Measurements from ENCODE around the gene HYCC2.
"Not testable (repeated sequence)": the region's sequence is repeated elsewhere in the genome, so short reads cannot be mapped to it uniquely, and the experiment has no call there.

The HYCC2 gene

DNA sequence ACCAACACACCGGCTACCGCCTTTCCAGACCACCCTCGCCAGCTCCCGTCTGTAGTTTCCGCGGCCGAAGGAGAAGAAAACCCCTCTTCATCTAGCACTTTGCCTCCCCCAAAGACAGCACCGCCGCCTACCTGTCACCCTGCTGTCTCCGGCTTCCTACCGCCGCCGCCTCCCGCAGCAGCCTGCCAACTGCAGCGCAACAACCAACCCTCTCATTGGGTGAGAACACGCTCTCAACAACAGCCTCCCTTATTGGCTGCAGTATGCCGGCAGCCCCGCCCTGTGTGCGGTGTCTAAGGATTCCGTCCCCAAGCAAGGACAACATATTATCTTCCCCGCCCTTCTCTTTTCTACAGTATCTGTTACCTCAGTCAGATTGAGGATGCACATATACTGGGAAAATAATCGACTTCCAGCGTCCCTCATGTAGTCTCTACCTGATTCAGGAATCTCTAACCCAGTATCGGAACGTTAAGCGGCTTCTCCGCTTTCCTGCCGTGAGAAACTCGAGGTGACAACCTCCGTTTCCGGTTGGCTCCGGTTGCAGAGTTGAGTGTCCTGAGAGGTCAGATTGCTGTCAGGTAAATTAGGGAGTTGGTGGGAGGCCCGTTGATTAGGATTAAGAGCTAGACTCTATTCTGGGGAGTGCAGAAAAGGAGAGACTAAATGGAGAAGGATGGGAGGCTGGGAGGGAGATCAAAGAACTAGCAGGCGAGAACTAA is at the start of gene HYCC2, which contains the start of gene NDUFB3:
TSS of gene HYCC2 (minus strand) at position 193 of the 722 bp plus-strand sequence. CDS start 47,662 bp downstream, outside the sequence.
TSS of gene NDUFB3 (plus strand) at position 523 of the 722 bp plus-strand sequence. CDS start 6,882 bp downstream, outside the sequence.
- FAIRE-seq, result peak; percentile 51

DNA sequence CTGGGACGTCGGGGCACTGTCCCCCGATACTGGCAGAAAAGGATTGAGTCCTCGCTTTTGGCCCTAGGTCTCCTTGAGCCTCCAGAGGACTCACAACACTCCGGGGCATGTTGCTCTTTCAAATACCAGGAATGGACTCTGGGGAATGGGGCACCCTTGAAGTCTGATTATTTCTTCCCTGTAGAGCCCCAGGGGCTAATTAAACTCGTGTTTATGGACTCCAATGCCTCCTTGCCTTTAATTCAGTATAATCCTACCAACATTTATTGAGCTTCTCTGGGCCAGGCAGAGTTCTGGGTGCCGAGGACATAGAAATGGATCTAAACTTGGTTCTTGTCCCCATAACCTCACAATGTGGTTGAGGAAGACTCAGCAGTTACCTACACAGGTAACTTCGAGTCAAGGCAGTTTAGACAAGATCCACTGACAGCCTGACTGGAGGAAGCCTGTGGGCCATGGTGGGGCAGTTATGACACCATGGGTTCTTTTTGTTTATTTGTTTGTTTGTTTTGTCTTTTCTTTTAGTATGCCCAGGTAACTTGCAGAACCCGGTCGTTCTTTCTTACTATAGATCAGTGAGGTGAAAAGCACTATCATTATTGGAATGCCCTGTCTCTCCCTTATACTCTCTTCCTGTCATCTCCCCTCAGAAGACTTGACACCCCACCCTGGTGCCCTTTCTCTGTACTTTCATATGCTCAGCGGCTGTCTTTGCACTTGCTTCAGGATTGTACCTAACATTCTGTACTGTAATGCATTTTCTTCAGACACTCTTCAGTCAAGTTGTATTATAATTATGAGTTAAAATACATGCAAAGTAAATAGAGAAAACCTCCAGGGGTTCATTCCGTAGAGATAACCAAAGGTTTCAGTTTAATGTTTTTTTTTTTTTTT is 47.7 kb upstream of the HYCC2 start:
- FAIRE-seq, result no peak

DNA sequence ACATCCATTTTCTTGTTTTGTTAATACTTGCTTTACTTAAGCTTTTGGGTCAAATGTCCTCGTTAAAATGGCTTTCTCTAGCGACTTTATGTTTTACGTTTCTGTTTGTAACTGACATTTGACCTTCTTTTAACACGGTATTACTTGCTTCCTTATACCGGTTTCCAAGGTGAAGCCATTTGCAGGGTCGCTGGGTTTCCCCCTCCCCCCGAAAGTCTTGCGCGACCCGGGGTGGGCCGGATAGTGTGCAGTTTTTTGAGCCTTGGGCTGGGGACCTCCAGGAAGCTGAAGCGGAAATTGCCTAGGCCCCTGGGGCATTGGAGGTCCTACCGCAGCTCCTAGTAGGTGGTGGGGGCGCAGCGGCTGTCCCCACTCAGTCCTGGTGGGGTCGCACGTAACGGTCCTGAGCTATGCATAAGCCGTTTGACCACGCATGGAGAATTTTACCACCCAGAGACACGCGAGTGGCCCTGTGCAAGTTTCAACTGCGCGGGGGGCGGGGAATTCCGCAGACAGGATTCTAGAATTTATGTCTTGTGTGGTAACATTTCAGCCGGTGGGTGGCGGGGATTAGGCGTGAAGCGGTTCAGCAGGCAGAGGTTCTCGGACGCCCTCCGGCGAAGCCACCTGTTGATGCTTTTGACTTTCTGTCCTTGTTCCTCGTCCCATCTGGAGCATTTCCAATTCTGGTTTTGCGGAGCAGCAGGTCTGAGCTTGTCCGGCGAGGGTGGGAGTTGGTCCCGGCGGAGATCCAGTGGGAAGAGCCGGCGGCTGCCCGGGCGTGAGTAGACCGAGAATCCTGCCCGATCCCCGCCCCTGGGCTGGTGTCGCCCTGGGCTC is 46.9 kb upstream of the HYCC2 start:
- no peak for FAIRE-seq

DNA sequence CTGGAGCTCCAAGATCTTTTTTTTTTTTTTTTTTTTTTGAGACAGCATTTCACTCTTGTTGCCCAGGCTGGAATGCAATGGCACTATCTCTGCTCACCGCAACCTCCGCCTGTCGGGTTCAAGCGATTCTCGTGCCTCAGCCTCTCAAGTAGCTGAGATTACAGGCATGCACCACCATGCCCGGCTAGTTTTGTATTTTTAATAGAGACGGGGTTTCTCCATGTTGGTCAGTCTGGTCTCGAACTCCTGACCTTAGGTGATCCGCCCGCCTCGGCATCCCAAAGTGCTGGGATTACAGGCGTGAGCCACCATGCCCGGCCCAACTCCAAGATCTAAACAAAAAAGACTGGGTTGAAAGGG is 46.2 kb upstream of the HYCC2 start:
- FAIRE-seq, result not testable (repeated sequence)

DNA sequence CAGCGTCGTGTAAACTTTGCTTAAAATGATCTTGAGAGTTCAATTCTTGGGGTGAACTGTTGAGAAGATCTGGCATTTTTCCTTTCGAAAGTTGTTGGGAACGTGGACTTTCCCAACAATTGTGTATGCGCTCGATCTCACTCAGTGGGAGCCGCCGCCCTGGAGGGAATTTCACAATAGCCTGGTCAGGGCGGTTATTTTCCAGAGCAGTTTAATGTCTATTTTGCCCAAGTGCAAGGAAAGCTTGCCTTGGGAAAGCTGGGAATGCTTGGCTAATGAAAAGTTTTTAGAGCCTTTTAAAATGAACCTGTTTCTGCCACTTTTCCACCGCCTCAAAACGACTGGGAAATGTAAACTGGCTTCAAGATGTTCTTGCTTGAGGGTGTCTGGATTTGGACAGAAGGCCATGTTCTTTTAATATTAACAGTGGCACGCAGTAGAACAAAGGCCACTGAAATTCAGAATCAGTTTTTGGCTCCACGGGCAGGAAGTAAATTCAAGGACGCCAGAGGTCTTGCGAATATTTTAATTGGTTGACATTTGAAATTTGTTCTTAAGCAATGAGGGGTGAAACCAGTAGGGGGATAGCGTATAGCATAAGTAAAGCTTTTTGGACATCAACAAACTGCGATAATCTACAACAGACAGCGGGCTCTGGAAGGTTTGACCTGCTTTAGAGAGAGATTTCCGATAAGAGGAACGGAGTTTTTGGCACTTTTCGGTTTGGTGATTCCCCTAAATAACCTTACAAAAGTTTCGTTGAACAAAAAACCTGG is 45.7 kb upstream of the HYCC2 start:
- FAIRE-seq, result peak; percentile 93

DNA sequence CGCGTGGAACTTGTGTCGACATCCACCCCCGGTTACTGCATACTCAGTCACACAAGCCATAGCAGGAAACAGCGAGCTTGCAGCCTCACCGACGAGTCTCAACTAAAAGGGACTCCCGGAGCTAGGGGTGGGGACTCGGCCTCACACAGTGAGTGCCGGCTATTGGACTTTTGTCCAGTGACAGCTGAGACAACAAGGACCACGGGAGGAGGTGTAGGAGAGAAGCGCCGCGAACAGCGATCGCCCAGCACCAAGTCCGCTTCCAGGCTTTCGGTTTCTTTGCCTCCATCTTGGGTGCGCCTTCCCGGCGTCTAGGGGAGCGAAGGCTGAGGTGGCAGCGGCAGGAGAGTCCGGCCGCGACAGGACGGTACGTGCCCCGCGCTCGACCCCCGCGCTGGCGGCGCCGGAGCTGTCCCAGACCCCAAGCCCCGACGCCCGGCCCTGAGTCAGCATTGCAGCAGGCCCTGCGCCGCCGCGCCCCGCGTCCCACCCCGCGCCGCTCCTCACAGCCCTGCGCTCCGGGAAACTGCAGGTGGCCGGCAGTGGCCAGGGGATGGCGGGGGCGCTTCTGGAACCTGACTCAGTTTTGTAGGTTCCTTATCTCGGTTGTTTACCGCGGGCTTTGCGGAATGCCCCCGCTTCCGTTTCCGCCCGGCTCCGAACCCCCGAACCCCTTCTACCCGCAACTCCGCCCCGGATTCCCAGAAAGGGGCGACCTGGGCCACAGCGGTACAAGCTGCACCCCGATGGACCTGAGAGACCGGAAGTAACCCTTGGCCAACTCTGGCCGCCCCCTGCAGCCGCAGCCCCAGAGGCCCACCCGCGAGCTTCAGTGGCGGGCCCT is 44.9 kb upstream of the HYCC2 start, which contains the start of gene CFLAR:
TSS of gene CFLAR (plus strand) at position 50 of the 844 bp plus-strand sequence. CDS start 13,702 bp downstream, outside the sequence.
- no peak for FAIRE-seq

DNA sequence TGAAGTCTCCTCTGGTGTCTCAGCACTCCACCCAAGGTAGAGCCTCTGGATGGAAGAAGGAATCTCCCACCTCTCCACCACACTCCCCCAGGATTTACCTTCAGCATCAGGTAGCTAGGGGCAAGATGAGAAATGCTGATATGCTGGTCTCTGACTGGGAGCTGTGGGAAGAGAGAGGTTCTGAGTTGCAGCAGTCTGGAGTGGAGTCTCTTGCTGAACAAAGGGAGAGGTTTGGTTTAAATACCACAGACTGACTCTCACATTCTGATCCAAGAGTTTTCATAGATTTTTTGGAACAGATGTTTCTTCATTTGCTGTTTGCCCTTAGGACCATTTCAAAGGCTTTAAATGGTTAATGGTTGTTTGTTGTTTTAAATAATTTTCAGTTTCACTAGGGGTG is 43.4 kb upstream of the HYCC2 start:
- no peak for FAIRE-seq

DNA sequence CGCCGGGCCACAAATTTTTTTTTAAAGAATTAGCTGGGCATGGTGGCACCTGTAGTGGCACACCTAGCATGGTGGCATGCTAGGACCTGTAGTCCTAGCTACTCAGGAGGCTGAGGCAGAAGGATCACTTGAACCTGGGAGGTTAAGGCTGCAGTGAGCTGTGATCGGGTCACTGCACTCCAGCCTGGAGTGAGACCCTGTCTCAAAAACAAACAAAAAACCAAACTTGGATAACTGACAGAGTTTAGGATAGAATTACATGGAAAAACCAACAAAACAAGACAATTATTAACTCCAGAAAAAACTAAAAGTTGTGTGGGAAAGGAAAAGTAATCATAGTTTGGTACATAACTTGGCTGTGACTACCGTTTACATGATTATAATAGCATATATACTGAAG is 42.9 kb upstream of the HYCC2 start:
- FAIRE-seq, result no peak

DNA sequence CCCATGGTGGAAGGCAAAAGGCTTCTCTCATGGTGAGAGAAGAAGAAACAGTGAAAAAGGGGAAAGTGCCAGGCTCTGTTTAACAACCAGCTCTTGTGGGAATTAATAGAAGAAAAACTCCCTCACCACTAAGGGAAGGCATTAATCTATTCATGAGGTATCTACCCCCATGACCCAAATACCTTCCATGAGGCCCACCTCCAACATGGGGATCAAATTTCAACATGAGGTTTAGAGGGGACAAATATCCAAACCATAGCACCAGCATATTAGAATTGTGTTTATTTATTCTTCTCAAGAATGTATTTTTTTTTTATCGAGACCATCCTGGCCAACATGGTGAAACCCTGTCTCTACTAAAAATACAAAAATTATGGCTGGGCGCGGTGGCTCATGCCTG is 39.6 kb upstream of the HYCC2 start:
- FAIRE-seq, result no peak

DNA sequence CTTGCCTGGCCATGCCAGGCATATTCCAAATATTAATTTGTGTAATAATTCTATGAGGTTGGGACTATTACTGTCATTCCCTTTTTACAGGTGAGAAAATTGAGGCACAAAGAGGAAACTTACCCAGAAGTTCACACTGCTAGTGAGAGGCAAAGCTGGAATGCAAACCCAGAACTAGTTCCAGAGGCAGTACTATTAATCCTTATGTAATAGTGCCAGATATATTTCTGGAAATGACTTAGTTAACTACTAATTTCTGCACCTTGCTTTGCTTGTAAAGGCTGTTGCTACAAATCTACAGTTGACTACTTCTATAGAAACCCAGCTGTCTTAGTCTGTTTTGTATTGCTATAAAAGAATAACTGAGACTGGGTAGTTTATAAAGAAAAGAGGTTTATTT is 39.1 kb upstream of the HYCC2 start:
- FAIRE-seq, result no peak

DNA sequence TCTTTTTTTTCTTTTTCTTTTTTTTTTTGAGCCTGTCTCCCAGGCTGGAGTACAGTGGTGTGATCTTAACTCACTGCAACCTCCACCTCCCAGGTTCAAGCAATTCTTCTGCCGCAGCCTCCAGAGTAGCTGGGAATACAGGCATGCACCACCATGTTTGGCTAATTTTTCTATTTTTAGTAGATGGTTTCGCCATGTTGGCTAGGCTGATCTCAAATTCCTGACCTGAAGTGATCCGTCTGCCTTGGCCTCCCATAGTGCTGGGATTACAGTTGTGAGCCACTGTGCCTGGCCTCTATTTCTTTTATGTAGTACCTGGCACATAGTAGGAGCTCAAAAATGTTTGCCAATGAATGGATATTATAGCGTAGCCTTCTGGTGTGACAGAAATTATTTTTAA is 37.7 kb upstream of the HYCC2 start:
- no peak for FAIRE-seq

DNA sequence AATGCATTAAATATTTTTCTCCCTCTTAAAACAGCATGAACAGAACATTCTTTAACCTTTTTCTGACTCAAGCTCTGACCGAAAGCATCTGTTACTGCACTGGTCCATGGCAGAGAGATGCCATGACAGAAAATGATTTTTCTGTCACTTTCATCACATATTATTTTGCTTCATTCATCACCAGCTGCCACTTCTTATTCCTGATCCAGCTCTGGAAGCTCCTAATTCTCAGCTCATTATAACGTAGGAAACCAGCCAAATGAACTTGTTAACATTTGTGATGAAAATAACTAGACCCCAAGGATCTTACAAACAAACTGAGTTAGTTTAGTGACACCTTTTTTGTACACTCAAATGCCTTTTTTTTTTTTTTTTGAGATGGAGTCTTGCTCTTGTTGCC is 36.9 kb upstream of the HYCC2 start:
- no peak for FAIRE-seq

DNA sequence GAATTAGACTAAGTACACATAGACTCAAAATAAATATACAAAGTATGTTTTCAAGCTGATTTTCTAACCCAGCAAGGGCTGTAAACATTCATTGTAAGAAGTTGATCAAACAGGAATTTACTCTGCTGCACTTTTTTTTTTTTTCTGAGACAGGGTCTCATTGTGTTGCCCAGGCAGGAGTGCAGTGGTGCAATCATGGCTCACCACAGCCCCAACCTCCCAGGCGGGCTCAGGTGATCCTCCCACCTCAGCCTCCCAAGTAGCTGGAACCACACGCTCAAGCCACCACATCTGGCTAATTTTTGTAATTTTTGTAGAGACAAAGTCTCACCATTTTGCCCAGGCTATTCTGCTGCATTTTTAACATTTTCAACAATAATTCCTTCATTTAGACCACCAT is 36.2 kb upstream of the HYCC2 start:
- FAIRE-seq, result no peak

DNA sequence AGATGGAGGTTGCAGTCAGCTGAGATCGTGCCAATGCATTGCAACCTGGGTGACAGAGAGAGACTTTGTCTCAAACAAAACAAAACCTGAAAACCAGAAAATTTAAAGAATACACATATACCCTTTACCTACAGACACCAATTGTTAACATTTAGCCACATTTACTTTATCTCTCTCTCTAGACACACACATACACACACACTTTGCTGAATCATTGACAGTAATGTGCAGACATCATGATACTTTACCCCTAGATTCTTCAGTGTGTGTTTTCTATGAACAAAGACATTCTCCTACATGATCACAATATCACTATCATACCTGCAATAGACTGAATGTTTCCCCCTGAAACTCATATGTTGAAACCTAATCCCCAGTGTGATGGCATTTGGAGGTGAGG is 34.3 kb upstream of the HYCC2 start:
- FAIRE-seq, result no peak

DNA sequence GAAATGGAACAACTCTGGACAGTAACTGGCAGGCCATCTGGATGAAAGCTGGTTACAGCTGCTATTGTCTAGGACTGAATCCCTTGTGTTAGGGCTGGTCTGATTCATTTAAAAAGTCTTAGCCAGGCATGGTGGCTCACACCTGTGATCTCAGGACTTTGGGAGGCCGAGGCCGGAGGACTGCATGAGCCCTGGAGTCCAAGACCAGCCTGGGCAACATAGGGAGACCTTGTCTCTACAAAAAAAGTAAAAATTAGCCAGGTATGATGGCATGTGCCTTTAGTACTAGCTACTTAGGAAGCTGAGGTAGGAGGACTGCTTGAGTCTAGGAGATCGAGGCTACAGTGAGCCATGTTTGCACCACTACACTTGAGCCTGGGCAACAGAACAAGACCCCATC is 29.0 kb upstream of the HYCC2 start:
- FAIRE-seq, result no peak

DNA sequence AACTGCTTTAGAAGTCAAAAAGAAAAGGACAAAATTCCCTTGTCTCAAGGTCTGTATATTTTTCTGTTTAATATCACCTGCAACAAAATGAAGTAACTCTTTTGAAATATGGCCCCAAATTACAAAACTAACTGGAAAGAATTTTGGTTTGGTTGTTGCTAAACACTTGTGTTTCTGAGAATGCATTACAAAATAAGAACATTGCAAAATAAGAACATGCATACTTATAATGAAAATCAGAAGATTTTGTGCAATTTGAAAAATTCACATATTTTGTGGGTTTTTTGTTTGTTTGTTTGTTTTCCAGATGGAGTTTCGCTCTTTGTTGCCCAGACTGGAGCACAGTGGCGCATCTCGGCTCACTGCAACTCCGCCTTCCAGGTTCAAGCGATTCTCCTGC is 22.1 kb upstream of the HYCC2 start:
- no peak for FAIRE-seq

DNA sequence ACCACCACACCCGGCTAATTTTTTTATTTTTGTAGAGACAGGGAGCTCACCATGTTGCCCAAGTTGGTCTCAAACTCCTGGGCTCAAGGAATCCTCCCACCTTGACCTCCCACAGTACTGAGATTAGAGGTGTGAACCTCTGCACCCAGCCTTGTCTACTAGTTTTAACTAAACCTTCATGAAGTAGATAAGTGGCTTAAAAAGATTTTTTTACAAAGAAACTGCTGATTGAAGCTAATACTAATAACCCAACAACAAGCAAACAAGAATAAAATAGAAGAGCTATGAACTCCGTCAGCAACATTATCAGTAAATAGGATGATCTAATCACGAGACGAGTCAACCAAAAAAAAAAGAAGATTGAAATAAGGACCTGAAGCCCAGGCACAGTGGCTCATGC is 19.1 kb upstream of the HYCC2 start:
- FAIRE-seq, result no peak

DNA sequence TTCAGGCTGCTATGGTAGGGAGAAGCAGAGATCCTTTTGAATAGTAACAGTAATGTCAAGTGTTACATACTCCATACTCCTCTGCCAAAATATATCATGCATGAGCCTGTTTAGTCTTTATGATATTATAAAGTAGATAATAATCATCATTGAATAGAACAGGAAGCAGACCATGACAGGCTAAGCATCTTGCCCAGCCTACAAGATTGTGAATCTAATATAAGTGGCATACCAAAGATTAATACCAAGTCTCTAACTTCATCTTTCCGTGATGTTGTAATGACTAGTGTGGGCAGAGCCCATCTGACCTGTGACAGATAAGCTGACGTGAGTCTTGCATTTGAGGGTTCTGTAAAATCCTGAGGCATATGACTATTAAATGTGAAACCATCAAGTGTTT is 13.4 kb upstream of the HYCC2 start:
- FAIRE-seq, result no peak

DNA sequence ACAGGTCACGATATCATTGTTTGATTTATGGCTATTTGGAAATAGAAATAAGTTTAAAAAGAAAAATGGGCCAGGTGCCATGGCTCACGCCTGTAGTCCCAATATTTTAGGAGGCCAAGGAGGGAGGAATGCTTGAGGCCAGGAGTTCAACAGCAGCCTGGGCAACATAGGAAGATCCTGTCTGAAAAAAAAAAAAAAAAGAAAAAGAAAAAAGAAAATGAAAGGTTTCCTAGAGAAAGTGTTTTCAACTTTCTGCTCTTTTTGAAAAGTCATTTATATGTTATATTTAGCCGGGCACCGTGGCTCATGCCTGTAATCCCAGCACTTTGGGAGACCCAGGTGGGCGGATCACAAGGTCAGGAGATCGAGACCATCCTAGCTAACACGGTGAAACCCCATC is 3.5 kb upstream of the HYCC2 start:
- no peak for FAIRE-seq

DNA sequence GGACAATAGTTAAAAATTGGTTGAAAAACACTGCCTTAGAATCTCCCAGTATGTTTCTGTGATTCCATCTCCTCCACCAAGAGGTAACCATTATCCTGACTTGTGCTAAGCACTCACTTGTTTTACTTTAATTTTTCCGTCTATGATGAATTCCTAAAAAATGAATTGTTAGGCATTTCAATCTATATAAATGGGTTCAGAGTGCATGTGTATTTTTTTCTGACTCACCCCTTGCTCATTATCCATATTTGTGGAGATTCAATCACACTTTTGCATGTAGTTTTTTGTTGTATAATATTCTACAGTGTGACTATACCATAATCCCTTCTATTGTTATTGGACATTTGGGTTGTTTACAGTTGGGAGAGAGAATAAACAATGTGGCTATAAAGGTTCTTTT is 1.6 kb upstream of the HYCC2 start:
- no peak for FAIRE-seq

DNA sequence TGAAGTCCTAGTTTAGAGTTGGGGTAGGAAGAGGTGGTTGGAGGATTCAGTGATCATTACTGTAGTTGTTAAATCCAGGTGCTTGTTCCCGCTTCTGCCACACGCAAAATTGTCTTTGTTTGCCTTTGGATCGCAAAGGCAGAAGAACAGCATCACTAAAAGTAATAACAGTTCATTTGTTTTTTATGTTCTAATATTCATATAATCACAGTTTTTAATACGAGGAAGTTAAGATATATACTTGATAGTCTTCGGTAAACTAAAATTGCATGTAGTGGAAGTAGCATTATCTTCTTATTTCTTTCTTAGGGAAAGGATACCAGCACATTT is 695 bp upstream of the HYCC2 start:
- no peak for FAIRE-seq

Data from A204.1 (cell line).